Common myeloid progenitor, CD34-positive (primary cell): ENCODE data around the gene COQ6.

Experiments
- CTCF ChIA-PET: fragments of 350-600 bp; sonication (Branson Sonifier 250); formaldehyde crosslinking; loops from one replicate; lab custom pipeline; 2021; ENCODE audit warnings: antibody characterized with exemption; lab: Charles Lee
- POLR2A ChIA-PET: fragments of 350-600 bp; sonication (Branson Sonifier 250); formaldehyde crosslinking; loops from one replicate; lab custom pipeline; 2021; ENCODE audit warnings: antibody characterized with exemption; lab: Charles Lee
- DNase-seq, 3 donors: peaks; one replicate each; pipeline versions ENCODE4 v3.0.0 to v3.0.0-alpha.2; 2013
- H3K27ac ChIP-seq, 2 experiments: 1 replicate in 1 of 2; 2 replicates in 1 of 2; pipeline ENCODE4 v1.7.0; 2013; ENCODE audit warnings: inconsistent platforms in 2 of 2, low read length in 2 of 2, mild to moderate bottlenecking in 2 of 2, low read depth in 1 of 2, moderate library complexity in 1 of 2; ENCODE audit not compliant: severe bottlenecking in 2 of 2, insufficient read depth in 1 of 2, poor library complexity in 1 of 2
- H3K27me3 ChIP-seq, 5 experiments: replicated peaks in 2 of 5; 1 replicate in 3 of 5; 2 replicates in 2 of 5; pipeline versions ENCODE4 v1.6.1 to v1.7.0; 2013; ENCODE audit warnings: low read length in 4 of 5, mild to moderate bottlenecking in 2 of 5, moderate library complexity in 2 of 5, inconsistent platforms in 1 of 5; ENCODE audit not compliant: insufficient read depth in 5 of 5, control insufficient read depth in 4 of 5
- H3K36me3 ChIP-seq, 4 experiments: 1 replicate in 2 of 4; 2 replicates in 2 of 4; pipeline versions ENCODE4 v1.6.1 to v1.7.0; 2013; ENCODE audit warnings: low read length in 3 of 4, control low read depth in 1 of 4, mild to moderate bottlenecking in 1 of 4; ENCODE audit not compliant: control insufficient read depth in 4 of 4, insufficient read depth in 4 of 4
- H3K4me1 ChIP-seq, 4 experiments: 1 replicate in 3 of 4; 2 replicates in 1 of 4; pipeline versions ENCODE4 v1.6.1 to v1.7.1; 2013; ENCODE audit warnings: low read length in 3 of 4, mild to moderate bottlenecking in 3 of 4, control low read depth in 1 of 4, inconsistent platforms in 1 of 4, moderate library complexity in 1 of 4; ENCODE audit not compliant: control insufficient read depth in 4 of 4, insufficient read depth in 4 of 4; ENCODE audit errors: control extremely low read depth in 1 of 4
- H3K4me3 ChIP-seq, 7 experiments: 1 replicate in 4 of 7; 2 replicates in 3 of 7; pipeline versions ENCODE4 v1.5.1 to v1.7.0; 2013; ENCODE audit warnings: mild to moderate bottlenecking in 7 of 7, low read length in 6 of 7, moderate library complexity in 6 of 7, inconsistent platforms in 2 of 7, low read depth in 2 of 7, control low read depth in 1 of 7; ENCODE audit not compliant: insufficient read depth in 4 of 7, control insufficient read depth in 1 of 7; ENCODE audit errors: extremely low read depth in 1 of 7
- H3K9me3 ChIP-seq, 5 experiments: 1 replicate in 4 of 5; 2 replicates in 1 of 5; pipeline versions ENCODE4 v1.6.1 to v1.7.1; 2013; ENCODE audit warnings: low read length in 4 of 5, mild to moderate bottlenecking in 2 of 5, inconsistent platforms in 1 of 5, low read depth in 1 of 5, moderate library complexity in 1 of 5; ENCODE audit not compliant: control insufficient read depth in 4 of 5, insufficient read depth in 2 of 5; ENCODE audit errors: control extremely low read depth in 1 of 5
- WGBS: methylation state at CpG from one replicate; pipeline ENCODE4 v1.1.5; 2013; ENCODE audit not compliant: insufficient coverage; 5-methylcytosine and 5-hydroxymethylcytosine counted together

Gene COQ6

GRCh38 chr14:73924337-73924736, 25.8 kb upstream of the COQ6 start:
- H3K27ac ChIP-seq, result no peak overlapping the region
- peaks cover 30 to 86% (median 61%) of the 10 kb centered on the region in 4 experiments for H3K36me3 ChIP-seq
- WGBS, result 92% methylated on average over 5 of the region's 5 CpGs
- H3K9me3 ChIP-seq, result no peaks in the 10 kb centered on the region
- H3K27me3 ChIP-seq, result no peaks in the 10 kb centered on the region
- CTCF ChIA-PET, result interaction anchor here (0.7 to 1.6 kb wide), 2 partner anchors 29 to 99 kb away, joined by 3 read pairs; no protein-coding TSS in a partner anchor
- H3K4me1 ChIP-seq, result no peaks in the 10 kb centered on the region
- POLR2A ChIA-PET, result no interaction called here
- DNase-seq, result no peak
- no peak overlapping the region for H3K4me3 ChIP-seq

- H3K27ac ChIP-seq, result no peak overlapping the region
- ChIA-PET CTCF (interaction anchor here (0.6 to 1.7 kb wide), 6 partner anchors 9 to 183 kb away, joined by 3 to 8 read pairs (median 4); no protein-coding TSS in a partner anchor), POLR2A (no interaction called here)
- no peaks in the 10 kb centered on the region for H3K27me3 ChIP-seq
- WGBS, result 100% methylated on average over 1 of the region's 2 CpGs
- no peak overlapping the region for H3K4me3 ChIP-seq
- peak in 2 of 3 donors; percentile 23 to 38 for DNase-seq
- H3K4me1 ChIP-seq, result no peaks in the 10 kb centered on the region
- peaks cover 4 to 48% (median 31%) of the 10 kb centered on the region in 4 experiments for H3K36me3 ChIP-seq
- H3K9me3 ChIP-seq, result no peaks in the 10 kb centered on the region
Observed at GRCh38 chr14:73935666-73936065, 14.4 kb upstream of the COQ6 start.

- no peak overlapping the region for H3K27ac ChIP-seq
- no peaks in the 10 kb centered on the region for H3K9me3 ChIP-seq
- 100% methylated on average over 1 of the region's 1 CpG for WGBS
- H3K27me3 ChIP-seq, result no peaks in the 10 kb centered on the region
- H3K36me3 ChIP-seq, result peaks cover 4 to 40% (median 27%) of the 10 kb centered on the region in 4 experiments
- H3K4me3 ChIP-seq, result no peak overlapping the region
- peaks cover 0 to 3% (median 0%) of the 10 kb centered on the region in 4 experiments for H3K4me1 ChIP-seq
- POLR2A ChIA-PET, result no interaction called here
- no peak for DNase-seq
- CTCF ChIA-PET, result interaction anchor here (1.1 to 1.7 kb wide), 5 partner anchors 8 to 104 kb away, joined by 3 to 7 read pairs (median 3); partner anchors contain the start of gene PTGR2
Observed at GRCh38 chr14:73936548-73936947, 13.6 kb upstream of the COQ6 start.

- Histone ChIP-seq H3K4me3 (no peak overlapping the region), H3K4me1 (peaks cover 0 to 6% (median 0%) of the 10 kb centered on the region in 4 experiments), H3K27me3 (no peaks in the 10 kb centered on the region), H3K27ac (no peak overlapping the region), H3K36me3 (peaks cover 2 to 35% (median 23%) of the 10 kb centered on the region in 4 experiments), H3K9me3 (no peaks in the 10 kb centered on the region)
- 86% methylated on average over 1 of the region's 2 CpGs for WGBS
- no peak for DNase-seq
- CTCF ChIA-PET, result interaction anchor here (1.1 to 1.7 kb wide), 4 partner anchors 8 to 103 kb away, joined by 3 to 7 read pairs (median 4); partner anchors contain the start of gene PTGR2
- POLR2A ChIA-PET, result no interaction called here
Observed at GRCh38 chr14:73937012-73937411, 13.1 kb upstream of the COQ6 start.

GRCh38 chr14:73942180-73942579, 7.9 kb upstream of the COQ6 start:
- Histone ChIP-seq H3K36me3 (peaks cover 0 to 19% (median 12%) of the 10 kb centered on the region in 4 experiments), H3K27me3 (no peaks in the 10 kb centered on the region), H3K9me3 (no peaks in the 10 kb centered on the region), H3K4me1 (peaks cover 4 to 35% (median 10%) of the 10 kb centered on the region in 4 experiments), H3K27ac (no peak overlapping the region), H3K4me3 (no peak overlapping the region)
- 93% methylated on average over 7 of the region's 7 CpGs for WGBS
- ChIA-PET POLR2A (no interaction called here), CTCF (interaction anchor here (0.9 kb wide), 1 partner anchor 8 kb away, joined by 3 read pairs; no protein-coding TSS in a partner anchor)
- DNase-seq, result no peak

GRCh38 chr14:73943083-73943482, 7.0 kb upstream of the COQ6 start:
- ChIA-PET CTCF (interaction anchor here (0.6 to 1.5 kb wide), 3 partner anchors 9 to 21 kb away, joined by 3 read pairs; no protein-coding TSS in a partner anchor), POLR2A (no interaction called here)
- peak in 2 of 3 donors; percentile 28 to 36 for DNase-seq
- Histone ChIP-seq H3K27ac (no peak overlapping the region), H3K9me3 (no peaks in the 10 kb centered on the region), H3K4me1 (peaks cover 4 to 35% (median 10%) of the 10 kb centered on the region in 4 experiments), H3K36me3 (peaks cover 0 to 17% (median 7%) of the 10 kb centered on the region in 4 experiments), H3K4me3 (no peak overlapping the region), H3K27me3 (no peaks in the 10 kb centered on the region)
- 48% methylated on average over 4 of the region's 4 CpGs for WGBS

- CTCF ChIA-PET, result interaction anchor here (1.2 kb wide), 1 partner anchor 8 kb away, joined by 4 read pairs; no protein-coding TSS in a partner anchor
- Histone ChIP-seq H3K27me3 (no peaks in the 10 kb centered on the region), H3K4me3 (no peak overlapping the region), H3K27ac (no peak overlapping the region), H3K4me1 (peaks cover 4 to 40% (median 14%) of the 10 kb centered on the region in 4 experiments), H3K36me3 (peaks cover 0 to 17% (median 7%) of the 10 kb centered on the region in 4 experiments), H3K9me3 (no peaks in the 10 kb centered on the region)
- WGBS, result 95% methylated on average over 17 of the region's 17 CpGs
- DNase-seq, result no peak
- POLR2A ChIA-PET, result no interaction called here
Observed at GRCh38 chr14:73944432-73945158, 5.5 kb upstream of the COQ6 start.
